H1 (cell line): ENCODE measurements around the gene ATAT1. TPM values are rescaled to one million over a fixed set of nuclear protein-coding genes. Genes with fewer than 3 reads are reported as not detected.

ENCODE experiments used
- CTCF ChIA-PET: fragments of 300-600 bp; sonication (Branson Sonifier 250); formaldehyde crosslinking; loops from one replicate; lab custom pipeline; 2021; ENCODE audit not compliant: partially characterized antibody; lab: Charles Lee
- POLR2A ChIA-PET: fragments of 300-600 bp; sonication (Branson Sonifier 250); formaldehyde crosslinking; loops from one replicate; lab custom pipeline; 2021; ENCODE audit warnings: inconsistent platforms; ENCODE audit not compliant: partially characterized antibody; lab: Charles Lee
- DNase-seq, 2 experiments: peaks; one replicate each; pipeline versions ENCODE4 v3.0.0 to v3.0.0-alpha.2; 2010 to 2022; ENCODE audit warnings: low spot score in 2 of 2, low read depth in 1 of 2, mixed read lengths in 1 of 2
- FAIRE-seq: peaks from 2 replicates; lab custom pipeline; 2011; peaks lifted over from hg19 to GRCh38; lab: Jason Lieb, UNC
- H2AFZ ChIP-seq: 2 replicates; pipeline ENCODE4 v1.8.1; 2012; ENCODE audit warnings: low read length, inconsistent platforms
- H2AK5ac ChIP-seq: 2 replicates; pipeline ENCODE4 v1.6.1; 2013; ENCODE audit warnings: low read depth, low read length
- H2BK120ac ChIP-seq: replicated peaks from 2 replicates; pipeline ENCODE3; 2013; ENCODE audit warnings: low read depth, low read length, inconsistent platforms
- H2BK12ac ChIP-seq: 2 replicates; pipeline ENCODE4 v1.6.1; 2013; ENCODE audit warnings: low read depth, low read length
- H2BK15ac ChIP-seq: 2 replicates; pipeline ENCODE4 v1.6.1; 2013; ENCODE audit warnings: low read length
- H2BK20ac ChIP-seq: 2 replicates; pipeline ENCODE4 v1.6.1; 2013; ENCODE audit warnings: low read length
- H2BK5ac ChIP-seq: 2 replicates; pipeline ENCODE4 v1.6.1; 2013; ENCODE audit warnings: low read depth, low read length
- H3K14ac ChIP-seq: 2 replicates; pipeline ENCODE4 v1.6.1; 2013; ENCODE audit warnings: inconsistent platforms; ENCODE audit not compliant: insufficient read length
- H3K18ac ChIP-seq: 2 replicates; pipeline ENCODE4 v1.6.1; 2013; ENCODE audit warnings: low read length; ENCODE audit errors: extremely low read depth
- H3K23ac ChIP-seq: 2 replicates; pipeline ENCODE4 v1.6.1; 2013; ENCODE audit warnings: inconsistent platforms; ENCODE audit not compliant: insufficient read length
- H3K23me2 ChIP-seq: 2 replicates; pipeline ENCODE4 v1.6.1; 2013; ENCODE audit warnings: low read depth, low read length
- H3K27ac ChIP-seq: 2 replicates; pipeline ENCODE4 v1.6.1; 2011; ENCODE audit warnings: low read depth, low read length, inconsistent platforms
- H3K27me3 ChIP-seq, 4 experiments: replicated peaks in 1 of 4; 1 replicate in 1 of 4; 2 replicates in 3 of 4; pipeline versions ENCODE4 v1.6.1 to v1.8.1; 2011 to 2013; ENCODE audit warnings: low read length in 3 of 4, mild to moderate bottlenecking in 3 of 4, inconsistent platforms in 2 of 4, mixed read lengths in 2 of 4, moderate library complexity in 1 of 4; ENCODE audit not compliant: control insufficient read depth in 3 of 4, insufficient read depth in 3 of 4; ENCODE audit errors: extremely low read depth in 1 of 4
- H3K36me3 ChIP-seq, 4 experiments: 2 replicates each; pipeline versions ENCODE4 v1.6.1 to v1.8.1; 2011 to 2013; ENCODE audit warnings: mild to moderate bottlenecking in 4 of 4, low read length in 3 of 4, moderate library complexity in 2 of 4, control low read depth in 1 of 4, inconsistent platforms in 1 of 4; ENCODE audit not compliant: insufficient read depth in 4 of 4, control insufficient read depth in 2 of 4
- H3K4ac ChIP-seq: replicated peaks from 2 replicates; pipeline ENCODE3; 2013; ENCODE audit warnings: low read length, low read depth, mixed read lengths, inconsistent platforms; ENCODE audit not compliant: insufficient read length
- H3K4me1 ChIP-seq, 4 experiments: replicated peaks in 1 of 4; 1 replicate in 1 of 4; 2 replicates in 3 of 4; pipeline versions ENCODE4 v1.6.1 to v1.8.1; 2011 to 2013; ENCODE audit warnings: low read length in 3 of 4, inconsistent platforms in 2 of 4, mixed read lengths in 1 of 4; ENCODE audit not compliant: insufficient read depth in 4 of 4, control insufficient read depth in 3 of 4
- H3K4me2 ChIP-seq, 2 experiments: 2 replicates each; pipeline versions ENCODE4 v1.6.1 to v1.8.1; 2011 to 2013; ENCODE audit warnings: low read depth in 2 of 2, low read length in 2 of 2, control low read depth in 1 of 2, inconsistent platforms in 1 of 2, mild to moderate bottlenecking in 1 of 2; ENCODE audit not compliant: insufficient read depth in 1 of 2
- H3K4me3 ChIP-seq, 4 experiments: fragments of 200-600, 300-600 bp in 1 of 4; sonication (generic), shearing (Covaris generic), sonication (Bioruptor Twin) in 1 of 4; 2 replicates each; pipeline versions ENCODE4 v1.5.1 to v1.8.1; 2011 to 2016; ENCODE audit warnings: low read length in 4 of 4, low read depth in 3 of 4, control low read depth in 2 of 4, inconsistent platforms in 2 of 4, mild to moderate bottlenecking in 2 of 4, mixed read lengths in 1 of 4, moderate library complexity in 1 of 4; ENCODE audit not compliant: insufficient read depth in 2 of 4; ENCODE audit errors: extremely low read depth in 1 of 4
- H3K56ac ChIP-seq: replicated peaks from 2 replicates; pipeline ENCODE3; 2013; ENCODE audit warnings: low read depth, mild to moderate bottlenecking, mixed read lengths, low read length, inconsistent platforms; ENCODE audit not compliant: insufficient read length
- H3K79me1 ChIP-seq: 2 replicates; pipeline ENCODE4 v1.6.1; 2013; ENCODE audit warnings: low read depth, low read length, control low read depth
- H3K79me2 ChIP-seq, 2 experiments: 2 replicates each; pipeline versions ENCODE4 v1.6.1 to v1.8.1; 2012 to 2013; ENCODE audit warnings: low read length in 2 of 2, mild to moderate bottlenecking in 2 of 2, inconsistent platforms in 1 of 2; ENCODE audit not compliant: insufficient read depth in 2 of 2, control insufficient read depth in 1 of 2
- H3K9ac ChIP-seq, 4 experiments: replicated peaks in 1 of 4; 1 replicate in 1 of 4; 2 replicates in 3 of 4; pipeline versions ENCODE4 v1.6.1 to v1.8.1; 2011 to 2013; ENCODE audit warnings: low read depth in 3 of 4, low read length in 3 of 4, control low read depth in 2 of 4, mild to moderate bottlenecking in 2 of 4, moderate library complexity in 2 of 4, inconsistent platforms in 1 of 4; ENCODE audit errors: extremely low read depth in 1 of 4
- H3K9me3 ChIP-seq, 2 experiments: 2 replicates each; pipeline versions ENCODE4 v1.6.1 to v1.8.1; 2012 to 2013; ENCODE audit warnings: mild to moderate bottlenecking in 2 of 2, moderate library complexity in 2 of 2, control low read depth in 1 of 2, inconsistent platforms in 1 of 2, low read depth in 1 of 2, low read length in 1 of 2, mixed read lengths in 1 of 2; ENCODE audit not compliant: insufficient read depth in 2 of 2
- H4K20me1 ChIP-seq, 2 experiments: replicated peaks in 1 of 2; 2 replicates each; pipeline versions ENCODE3 to v1.8.1; 2011 to 2013; ENCODE audit warnings: inconsistent platforms in 2 of 2, low read length in 2 of 2, mild to moderate bottlenecking in 1 of 2; ENCODE audit not compliant: insufficient read depth in 2 of 2, control insufficient read depth in 1 of 2
- H4K5ac ChIP-seq: 2 replicates; pipeline ENCODE4 v1.6.1; 2013; ENCODE audit warnings: low read length, low read depth, mixed read lengths, inconsistent platforms; ENCODE audit not compliant: insufficient read length
- H4K8ac ChIP-seq: 2 replicates; pipeline ENCODE4 v1.8.0; 2013; ENCODE audit warnings: mild to moderate bottlenecking, moderate library complexity, low read length, inconsistent platforms; ENCODE audit not compliant: insufficient read depth; ENCODE audit errors: extremely low read depth
- H4K91ac ChIP-seq: replicated peaks from 2 replicates; pipeline ENCODE3; 2013; ENCODE audit warnings: low read length, mixed read lengths, inconsistent platforms; ENCODE audit not compliant: insufficient read length
- CBX8 ChIP-seq: fragments of 300-800, 300-1000 bp; sonication (generic); IDR thresholded peaks from 2 replicates; pipeline ENCODE4 v1.7.1; 2016; ENCODE audit warnings: low read depth, low read length, borderline replicate concordance
- CEBPB ChIP-seq: IDR thresholded peaks from 2 replicates; pipeline ENCODE4 v1.6.1; 2012; ENCODE audit warnings: low read depth, low read length
- JUND ChIP-seq: IDR thresholded peaks from 2 replicates; pipeline ENCODE4 v1.6.1; 2011; ENCODE audit warnings: mild to moderate bottlenecking, improper control_type of control experiment, low read length
- RFX5 ChIP-seq: IDR thresholded peaks from 2 replicates; pipeline ENCODE4 v1.6.1; 2011; ENCODE audit warnings: low read depth, low read length, improper control_type of control experiment, borderline replicate concordance
- RNF2 ChIP-seq: fragments of 200-900, 300-1000 bp; sonication (generic); IDR thresholded peaks from 2 replicates; pipeline ENCODE4 v1.7.1; 2016; ENCODE audit warnings: borderline replicate concordance, low read depth, mild to moderate bottlenecking, antibody characterized with exemption, low read length; ENCODE audit not compliant: poor library complexity, severe bottlenecking; ENCODE audit errors: missing control alignments
- TCF12 ChIP-seq: IDR thresholded peaks from 2 replicates; pipeline ENCODE4 v1.6.1; 2011; ENCODE audit warnings: low read depth, mild to moderate bottlenecking, low read length
- WGBS, 2 experiments: shearing (Covaris generic) in 1 of 2; methylation state at CpG; one replicate each; pipeline versions ENCODE4 v1.1.6 to v1.1.7; 2013 to 2015; ENCODE audit warnings: low lambda C conversion rate in 2 of 2, mixed read lengths in 2 of 2, inconsistent platforms in 1 of 2, low coverage in 1 of 2, missing lambda C conversion rate in 1 of 2; ENCODE audit not compliant: insufficient replicate concordance in 2 of 2, insufficient coverage in 1 of 2, insufficient read length in 1 of 2; ENCODE audit errors: extremely low coverage in 1 of 2, missing lambda C conversion rate in 1 of 2; 5-methylcytosine and 5-hydroxymethylcytosine counted together
- polyA plus RNA-seq, 7 experiments: library from polyadenylated mRNA; depleted of rRNA in 3 of 7; stranded (reverse) in 5 of 7; unstranded in 2 of 7; fragments of >200 nt in 5 of 7; fragments of 200-250 nt in 2 of 7; gene quantifications; 1 replicate in 5 of 7; 2 replicates in 1 of 7; 4 replicates in 1 of 7; pipeline versions ENCODE4 v1.2.1 to v1.2.3, GENCODE V29; 2011 to 2013; ENCODE audit warnings: missing spikeins in 2 of 7, mixed read lengths in 2 of 7
- total RNA-seq: library from RNA; stranded (reverse); fragmentation: NEBNext Ultra II Directional; extraction: Animal tissue kit (Norgen Biotek cat#: 25700); gene quantifications from 2 replicates; pipeline ENCODE4 v1.2.1, GENCODE V29; 2021
- TF ChIP-seq, protein P1 (sequence below): IDR thresholded peaks from 2 replicates; pipeline ENCODE4 v1.6.1; 2012; ENCODE audit warnings: inconsistent platforms
- TF ChIP-seq, protein P2 (sequence below): IDR thresholded peaks from 2 replicates; pipeline ENCODE4 v1.6.1; 2012; ENCODE audit warnings: low read length, inconsistent platforms

The ATAT1 gene
- total and polyA plus RNA-seq, 2 of the 8 experiments (the other 6 are each of a cell fraction or from before 2014, with no cell fraction given), result 14.4 to 14.6 TPM

DNA sequence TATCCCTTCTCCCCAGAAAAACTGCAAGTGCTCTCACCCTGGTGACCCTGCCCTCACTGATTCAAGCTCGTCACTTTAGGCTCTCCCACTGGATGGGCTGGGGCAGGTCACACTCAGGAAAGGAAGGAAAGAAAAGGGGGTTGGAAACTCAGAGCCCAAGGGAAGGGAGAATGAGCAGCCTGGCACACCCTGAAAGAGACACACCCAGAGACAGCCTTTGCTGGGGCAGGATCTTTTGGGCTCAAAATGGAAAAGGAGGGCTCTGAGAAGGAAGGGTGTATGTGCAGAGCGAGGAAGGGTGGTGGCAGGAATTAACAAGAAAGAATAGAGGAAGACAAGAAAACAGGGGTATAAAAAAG lies 57.3 kb downstream of the ATAT1 start:
- Histone ChIP-seq H2BK120ac (no peak overlapping the region), H3K56ac (no peak overlapping the region), H4K8ac (no peak overlapping the region), H3K27me3 (no peaks in the 10 kb centered on the region), H4K20me1 (peaks cover 3 to 8% of the 10 kb centered on the region in 2 experiments)
- no peak for FAIRE-seq
- DNase-seq, result no peak
- TF ChIP-seq, protein P1, sequence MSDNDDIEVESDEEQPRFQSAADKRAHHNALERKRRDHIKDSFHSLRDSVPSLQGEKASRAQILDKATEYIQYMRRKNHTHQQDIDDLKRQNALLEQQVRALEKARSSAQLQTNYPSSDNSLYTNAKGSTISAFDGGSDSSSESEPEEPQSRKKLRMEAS, result no peak
- TF ChIP-seq RFX5 (no peak), CBX8 (no peak), JUND (no peak), RNF2 (no peak), CEBPB (no peak), TCF12 (no peak)
- TF ChIP-seq, protein P2, sequence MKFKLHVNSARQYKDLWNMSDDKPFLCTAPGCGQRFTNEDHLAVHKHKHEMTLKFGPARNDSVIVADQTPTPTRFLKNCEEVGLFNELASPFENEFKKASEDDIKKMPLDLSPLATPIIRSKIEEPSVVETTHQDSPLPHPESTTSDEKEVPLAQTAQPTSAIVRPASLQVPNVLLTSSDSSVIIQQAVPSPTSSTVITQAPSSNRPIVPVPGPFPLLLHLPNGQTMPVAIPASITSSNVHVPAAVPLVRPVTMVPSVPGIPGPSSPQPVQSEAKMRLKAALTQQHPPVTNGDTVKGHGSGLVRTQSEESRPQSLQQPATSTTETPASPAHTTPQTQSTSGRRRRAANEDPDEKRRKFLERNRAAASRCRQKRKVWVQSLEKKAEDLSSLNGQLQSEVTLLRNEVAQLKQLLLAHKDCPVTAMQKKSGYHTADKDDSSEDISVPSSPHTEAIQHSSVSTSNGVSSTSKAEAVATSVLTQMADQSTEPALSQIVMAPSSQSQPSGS, result no peak
- TF ChIP-seq, all 59 proteins: peak for 0
- Histone ChIP-seq H2AK5ac (no peak overlapping the region), H3K23ac (no peak overlapping the region), H3K27ac (no peak overlapping the region), H3K36me3 (no peaks in the 10 kb centered on the region; a peak in 1 of 8 replicates), H2BK5ac (no peak overlapping the region), H2BK15ac (no peak overlapping the region; the same call in 1 of the 2 replicates), H3K79me2 (peaks cover 0 to 19% of the 10 kb centered on the region in 2 experiments; a peak in 3 of 4 replicates), H3K4me3 (peak overlapping the region in 2 of 4 experiments; percentile 5 to 44; a peak in 3 of 8 replicates), H3K79me1 (peaks cover 4% of the 10 kb centered on the region; the same call in 1 of the 2 replicates), H3K23me2 (peaks cover 13% of the 10 kb centered on the region), H3K4me2 (peak overlapping the region; percentile 39 to 96; a peak in 3 of 4 replicates), H4K5ac (no peak overlapping the region), H3K14ac (no peak overlapping the region), H2AFZ (no peak overlapping the region), H3K9ac (no peak overlapping the region), H2BK12ac (no peak overlapping the region), H3K9me3 (no peaks in the 10 kb centered on the region), H3K4me1 (peaks cover 7 to 37% (median 24%) of the 10 kb centered on the region in 4 experiments), H3K18ac (no peak overlapping the region), H3K4ac (no peak overlapping the region), H2BK20ac (no peak overlapping the region), H4K91ac (no peak overlapping the region)
- WGBS, 2 experiments, result 72% methylated on average over 2 of the region's 2 CpGs; no CpG with 5 or more reads in 1 of the 2 experiments
- ChIA-PET CTCF (interaction anchor here (1.2 to 11.0 kb wide), 4 partner anchors 15 to 142 kb away, joined by 3 to 147 read pairs (median 9); no protein-coding TSS in a partner anchor), POLR2A (interaction anchor here (0.5 to 18.7 kb wide), 4 partner anchors 36 to 376 kb away, joined by 3 to 388 read pairs (median 3); partner anchors contain the start of genes FLOT1, MDC1 and TUBB)
